A549 (cell line): Measurements from ENCODE around the gene SEMA7A.

Source experiments
- CEBPB ChIP-seq, 2 experiments: fragments of >200 bp in 1 of 2; sonication (Bioruptor Twin) in 1 of 2; formaldehyde crosslinking in 1 of 2; IDR thresholded peaks; 2 replicates each; pipeline ENCODE4 v1.6.1; 2012 to 2016
- EP300 ChIP-seq, 2 experiments: fragments of >200 bp; sonication (Bioruptor Twin); formaldehyde crosslinking; IDR thresholded peaks; 2 replicates in 1 of 2; 3 replicates in 1 of 2; pipeline ENCODE4 v1.6.1; 2016 to 2017
- ESRRA ChIP-seq: fragments of 150-350 bp; IDR thresholded peaks from 2 replicates; pipeline ENCODE4 v1.6.1; 2014; ENCODE audit warnings: mild to moderate bottlenecking, low read length, borderline replicate concordance
- POLR2A ChIP-seq: IDR thresholded peaks from 2 replicates; pipeline ENCODE4 v1.6.1; 2012; ENCODE audit warnings: mild to moderate bottlenecking, low read length
- TF ChIP-seq, protein P1 (sequence below): IDR thresholded peaks from 2 replicates; pipeline ENCODE4 v1.6.1; 2012
- TF ChIP-seq, protein P2 (sequence below): fragments of >200 bp; sonication (Bioruptor Twin); formaldehyde crosslinking; IDR thresholded peaks from 3 replicates; pipeline ENCODE4 v1.5.1; 2016

DNA sequence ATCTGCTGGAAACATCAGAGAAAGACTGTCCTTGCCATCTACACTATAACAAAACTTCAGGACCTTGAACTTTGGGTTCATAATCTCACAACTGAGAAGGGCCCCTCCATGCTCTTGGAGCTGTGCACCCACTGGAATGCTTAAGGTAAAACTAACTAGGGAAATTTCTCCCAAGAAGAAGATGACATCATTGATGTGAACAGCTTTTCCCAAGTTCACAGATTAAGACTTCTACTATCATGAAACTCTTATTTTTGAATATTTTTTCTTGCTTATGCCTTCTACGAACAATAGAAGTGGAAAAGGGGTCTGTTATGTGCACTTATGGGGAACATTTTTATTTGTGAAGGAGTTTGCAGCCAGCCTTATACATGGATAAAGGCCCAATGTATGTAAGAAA is 71.3 kb downstream of the SEMA7A start:
- no peak for TF ChIP-seq ESRRA
- TF ChIP-seq EP300 (IDR thresholded peaks at IDR 0.05), result no peak
- TF ChIP-seq, protein P1, sequence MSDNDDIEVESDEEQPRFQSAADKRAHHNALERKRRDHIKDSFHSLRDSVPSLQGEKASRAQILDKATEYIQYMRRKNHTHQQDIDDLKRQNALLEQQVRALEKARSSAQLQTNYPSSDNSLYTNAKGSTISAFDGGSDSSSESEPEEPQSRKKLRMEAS, result no peak
- TF ChIP-seq, protein P2, sequence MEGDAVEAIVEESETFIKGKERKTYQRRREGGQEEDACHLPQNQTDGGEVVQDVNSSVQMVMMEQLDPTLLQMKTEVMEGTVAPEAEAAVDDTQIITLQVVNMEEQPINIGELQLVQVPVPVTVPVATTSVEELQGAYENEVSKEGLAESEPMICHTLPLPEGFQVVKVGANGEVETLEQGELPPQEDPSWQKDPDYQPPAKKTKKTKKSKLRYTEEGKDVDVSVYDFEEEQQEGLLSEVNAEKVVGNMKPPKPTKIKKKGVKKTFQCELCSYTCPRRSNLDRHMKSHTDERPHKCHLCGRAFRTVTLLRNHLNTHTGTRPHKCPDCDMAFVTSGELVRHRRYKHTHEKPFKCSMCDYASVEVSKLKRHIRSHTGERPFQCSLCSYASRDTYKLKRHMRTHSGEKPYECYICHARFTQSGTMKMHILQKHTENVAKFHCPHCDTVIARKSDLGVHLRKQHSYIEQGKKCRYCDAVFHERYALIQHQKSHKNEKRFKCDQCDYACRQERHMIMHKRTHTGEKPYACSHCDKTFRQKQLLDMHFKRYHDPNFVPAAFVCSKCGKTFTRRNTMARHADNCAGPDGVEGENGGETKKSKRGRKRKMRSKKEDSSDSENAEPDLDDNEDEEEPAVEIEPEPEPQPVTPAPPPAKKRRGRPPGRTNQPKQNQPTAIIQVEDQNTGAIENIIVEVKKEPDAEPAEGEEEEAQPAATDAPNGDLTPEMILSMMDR, result no peak
- TF ChIP-seq POLR2A, result no peak
- no peak for TF ChIP-seq CEBPB (IDR thresholded peaks at IDR 0.05)
